Esophagus squamous epithelium (tissue), 4 donors: Measurements from ENCODE around the gene CCSER1.

Experiments used
- POLR2A ChIP-seq, 4 donors: fragments of 450-650 bp; IDR thresholded peaks; one replicate each; pipeline ENCODE4 v1.6.1; 2017; ENCODE audit warnings: antibody characterized with exemption in 4 of 4, mild to moderate bottlenecking in 4 of 4, moderate library complexity in 3 of 4
- TF ChIP-seq, protein P1 (sequence below), 6 experiments: fragments of 450-650 bp in 4 of 6; fragments of 200-600 bp in 2 of 6; sonication (generic) in 2 of 6; IDR thresholded peaks; one replicate each; pipeline ENCODE4 v1.5.1; 2016 to 2019; ENCODE audit warnings: antibody characterized with exemption in 6 of 6, mild to moderate bottlenecking in 4 of 6, moderate library complexity in 4 of 6

DNA sequence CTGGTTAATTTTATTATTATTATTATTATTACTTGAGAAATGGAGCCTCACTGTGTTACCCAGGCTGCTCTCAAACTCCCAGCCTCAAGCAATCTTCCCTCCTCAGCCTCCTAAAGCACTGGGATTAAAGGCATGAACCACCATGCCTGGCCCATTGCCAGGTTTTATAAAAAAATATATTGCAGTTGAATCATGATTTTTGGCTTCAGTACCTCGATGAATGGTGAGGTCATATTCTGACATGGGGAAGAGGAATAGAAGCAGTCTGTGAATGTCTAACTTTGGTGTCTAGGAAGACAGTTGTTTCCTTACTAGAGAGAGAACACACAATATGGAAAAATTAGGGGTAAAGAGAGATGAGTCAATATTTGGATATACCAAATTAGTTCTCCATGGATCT, 32.0 kb downstream of the CCSER1 start:
- TF ChIP-seq, protein P1, sequence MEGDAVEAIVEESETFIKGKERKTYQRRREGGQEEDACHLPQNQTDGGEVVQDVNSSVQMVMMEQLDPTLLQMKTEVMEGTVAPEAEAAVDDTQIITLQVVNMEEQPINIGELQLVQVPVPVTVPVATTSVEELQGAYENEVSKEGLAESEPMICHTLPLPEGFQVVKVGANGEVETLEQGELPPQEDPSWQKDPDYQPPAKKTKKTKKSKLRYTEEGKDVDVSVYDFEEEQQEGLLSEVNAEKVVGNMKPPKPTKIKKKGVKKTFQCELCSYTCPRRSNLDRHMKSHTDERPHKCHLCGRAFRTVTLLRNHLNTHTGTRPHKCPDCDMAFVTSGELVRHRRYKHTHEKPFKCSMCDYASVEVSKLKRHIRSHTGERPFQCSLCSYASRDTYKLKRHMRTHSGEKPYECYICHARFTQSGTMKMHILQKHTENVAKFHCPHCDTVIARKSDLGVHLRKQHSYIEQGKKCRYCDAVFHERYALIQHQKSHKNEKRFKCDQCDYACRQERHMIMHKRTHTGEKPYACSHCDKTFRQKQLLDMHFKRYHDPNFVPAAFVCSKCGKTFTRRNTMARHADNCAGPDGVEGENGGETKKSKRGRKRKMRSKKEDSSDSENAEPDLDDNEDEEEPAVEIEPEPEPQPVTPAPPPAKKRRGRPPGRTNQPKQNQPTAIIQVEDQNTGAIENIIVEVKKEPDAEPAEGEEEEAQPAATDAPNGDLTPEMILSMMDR (IDR thresholded peaks at IDR 0.05), result no peak
- TF ChIP-seq POLR2A (IDR thresholded peaks at IDR 0.05), result no peak
